ENCODE measurements around the gene OR1I1.

OR1I1 gene

DNA sequence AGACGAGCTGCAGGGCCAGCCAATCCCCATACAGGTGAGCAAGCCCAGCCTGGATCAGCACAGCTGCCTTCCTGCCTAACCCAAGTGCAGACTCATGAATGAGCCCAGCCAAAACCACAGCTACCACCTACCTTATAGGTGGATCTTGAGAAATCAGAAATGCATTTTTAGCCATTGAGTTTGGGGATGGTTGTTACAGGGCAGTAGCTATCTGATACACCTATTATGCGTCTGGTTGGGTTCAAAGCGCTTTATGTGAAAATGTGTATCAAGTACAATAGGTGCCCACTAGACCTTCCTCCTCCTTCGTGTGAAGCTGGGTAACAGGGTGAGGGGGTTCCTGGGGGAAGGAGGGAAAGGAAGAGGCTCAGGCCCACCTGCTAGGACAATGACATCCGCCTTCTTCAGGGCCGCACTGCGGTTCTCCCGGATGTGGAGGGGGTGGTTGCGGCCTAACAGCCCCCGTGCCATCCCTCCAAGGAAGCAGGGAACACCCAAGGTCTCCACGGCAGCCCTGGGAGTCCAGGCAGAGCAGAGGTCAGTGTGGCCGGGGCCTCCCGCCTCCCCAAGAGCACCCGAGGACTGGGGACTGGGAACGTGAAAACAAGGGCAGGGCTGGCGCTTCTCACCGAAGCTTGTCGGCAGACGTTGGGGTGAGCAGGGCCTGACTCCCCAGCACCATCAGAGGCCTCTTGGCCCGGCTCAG is 36.9 kb downstream of the OR1I1 start:
- no peak for DNase-seq (ENCODE audit: low spot score)

DNA sequence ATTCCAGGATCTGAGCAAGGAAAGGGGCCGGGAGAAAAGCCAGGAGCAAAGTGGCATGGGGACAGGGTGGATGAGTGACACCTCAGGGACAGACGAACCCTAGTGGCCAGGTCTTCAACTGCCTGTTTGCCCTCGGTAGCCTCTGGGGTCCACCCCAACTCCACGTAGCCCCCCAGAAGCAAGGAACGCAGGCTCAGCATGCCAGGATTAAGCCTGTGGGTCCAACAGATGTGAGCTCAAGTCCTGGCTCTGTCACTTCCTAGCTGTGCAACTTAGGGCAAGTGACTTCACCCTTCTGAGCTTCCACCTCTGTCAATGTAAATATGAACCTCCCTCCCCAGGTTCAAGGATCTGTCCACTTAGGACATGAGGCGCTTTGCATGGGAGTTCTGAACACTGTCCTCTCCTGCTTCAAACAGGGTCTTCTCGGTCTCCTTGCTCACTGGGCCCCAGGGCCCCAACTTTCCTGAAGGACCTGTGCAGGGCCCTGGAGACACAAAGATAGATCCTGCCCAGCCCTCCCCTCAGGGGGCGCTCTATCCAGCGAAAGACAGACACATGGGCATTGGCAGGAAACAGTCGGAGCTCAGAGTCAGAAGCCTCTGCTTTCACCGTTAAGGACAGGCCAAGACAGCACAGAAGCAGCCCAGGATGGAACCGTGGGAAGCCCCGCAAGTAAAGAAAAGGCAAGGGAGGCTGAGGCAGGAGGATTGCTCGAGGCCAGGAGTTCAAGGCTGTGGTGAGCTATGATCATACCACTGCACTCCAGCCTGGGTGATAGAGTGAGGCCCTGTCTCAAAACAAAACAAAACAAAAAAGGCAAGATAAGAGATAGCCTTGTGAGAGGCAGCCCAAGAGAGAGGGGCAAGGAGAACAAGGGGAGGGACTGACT is 38.4 kb downstream of the OR1I1 start:
- DNase-seq (ENCODE audit: low spot score) = no peak

DNA sequence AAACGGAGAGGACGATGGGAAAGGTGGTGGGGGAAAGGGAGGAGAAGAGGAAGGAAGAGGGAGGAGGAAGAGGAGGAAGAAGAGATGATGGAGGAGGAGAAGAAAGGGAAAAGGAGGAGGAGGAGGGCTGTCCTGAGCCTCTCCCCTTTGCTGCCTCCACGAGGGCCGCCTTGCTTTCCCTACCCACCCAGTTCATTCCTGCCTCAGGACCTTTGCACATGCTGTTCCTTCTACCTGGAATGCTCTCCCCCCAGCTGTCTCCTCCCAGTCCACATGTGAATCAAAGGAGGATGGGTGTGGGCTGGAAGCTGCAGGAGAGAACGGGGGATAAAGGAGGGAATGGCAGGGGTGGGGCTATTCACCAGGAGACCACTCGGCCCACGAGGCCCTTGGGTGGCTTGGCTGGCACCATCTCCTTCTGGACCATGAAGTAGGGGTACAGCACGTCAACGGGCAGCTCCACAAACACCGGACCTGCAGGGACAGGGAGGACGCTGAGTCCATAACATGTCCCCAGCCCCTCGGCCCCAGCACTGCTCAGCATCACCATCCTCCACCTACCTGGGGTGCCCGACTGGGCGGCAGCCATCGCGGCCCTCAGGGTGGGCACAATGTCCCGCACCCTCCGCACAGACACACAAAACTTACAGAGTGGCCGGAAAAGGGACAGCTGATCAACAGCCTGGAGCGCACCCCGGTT is 40.5 kb downstream of the OR1I1 start:
- no peak for DNase-seq (ENCODE audit: low spot score)

DNA sequence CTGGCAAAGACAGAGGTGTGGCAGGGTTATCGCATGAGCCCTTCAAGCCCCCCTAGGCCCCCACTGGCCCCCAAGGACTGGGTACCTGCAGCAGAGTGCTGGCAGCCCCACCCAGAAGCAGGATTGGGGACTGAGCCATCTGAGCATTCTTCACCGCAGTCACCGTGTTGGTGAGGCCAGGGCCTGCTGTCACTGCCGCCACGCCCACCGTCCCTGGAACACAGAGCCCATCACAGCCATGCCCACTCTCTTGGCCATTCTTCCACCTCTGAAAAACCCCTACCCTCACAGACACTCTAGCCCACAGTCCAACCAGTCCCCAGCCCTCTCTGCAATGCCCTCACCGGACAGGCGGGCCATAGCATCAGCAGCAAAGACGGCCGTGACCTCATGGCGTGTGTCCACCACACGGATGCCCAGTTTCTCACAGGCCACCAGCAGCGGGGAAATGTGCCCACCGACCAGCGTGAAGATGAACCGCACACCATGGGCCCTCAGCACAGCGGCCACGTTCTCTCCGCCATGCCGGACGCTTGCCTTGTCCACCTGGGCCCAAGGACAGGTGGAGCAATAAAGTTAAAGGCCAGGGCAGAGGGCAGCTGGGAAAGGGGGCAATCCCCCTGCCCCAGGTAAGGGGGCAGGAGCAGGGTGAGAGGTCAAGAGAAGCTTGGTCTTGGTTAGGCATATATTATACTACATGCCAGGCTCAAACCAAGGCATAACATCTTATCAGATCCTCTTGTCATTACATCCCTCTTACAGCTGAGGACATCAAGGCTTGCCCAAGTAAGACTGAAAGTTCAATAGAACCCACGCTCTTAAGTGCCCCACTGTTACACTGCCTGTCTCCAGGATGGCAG is 41.2 kb downstream of the OR1I1 start:
- DNase-seq (ENCODE audit: low spot score) = no peak

DNA sequence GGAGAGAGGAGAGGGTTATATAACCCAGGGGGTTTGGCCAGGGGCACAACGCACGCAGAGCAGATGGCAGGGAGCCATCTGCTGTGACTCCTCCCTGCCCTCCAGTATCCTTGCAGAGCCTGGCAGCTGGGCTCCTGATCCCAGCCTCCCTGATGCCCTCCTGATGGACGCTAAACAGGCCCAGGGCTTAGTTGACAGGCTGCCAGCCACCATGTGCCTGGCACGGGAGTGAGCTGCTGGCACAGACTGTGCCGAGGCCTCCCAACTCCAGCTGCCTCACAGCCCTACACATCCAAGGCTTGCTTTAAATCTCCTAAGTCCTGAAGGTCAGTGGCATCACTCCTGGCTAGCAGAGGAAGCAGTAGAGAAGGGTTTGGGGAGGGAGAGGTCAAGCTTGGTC is 41.9 kb downstream of the OR1I1 start:
- no peak for DNase-seq (ENCODE audit: low spot score)

DNA sequence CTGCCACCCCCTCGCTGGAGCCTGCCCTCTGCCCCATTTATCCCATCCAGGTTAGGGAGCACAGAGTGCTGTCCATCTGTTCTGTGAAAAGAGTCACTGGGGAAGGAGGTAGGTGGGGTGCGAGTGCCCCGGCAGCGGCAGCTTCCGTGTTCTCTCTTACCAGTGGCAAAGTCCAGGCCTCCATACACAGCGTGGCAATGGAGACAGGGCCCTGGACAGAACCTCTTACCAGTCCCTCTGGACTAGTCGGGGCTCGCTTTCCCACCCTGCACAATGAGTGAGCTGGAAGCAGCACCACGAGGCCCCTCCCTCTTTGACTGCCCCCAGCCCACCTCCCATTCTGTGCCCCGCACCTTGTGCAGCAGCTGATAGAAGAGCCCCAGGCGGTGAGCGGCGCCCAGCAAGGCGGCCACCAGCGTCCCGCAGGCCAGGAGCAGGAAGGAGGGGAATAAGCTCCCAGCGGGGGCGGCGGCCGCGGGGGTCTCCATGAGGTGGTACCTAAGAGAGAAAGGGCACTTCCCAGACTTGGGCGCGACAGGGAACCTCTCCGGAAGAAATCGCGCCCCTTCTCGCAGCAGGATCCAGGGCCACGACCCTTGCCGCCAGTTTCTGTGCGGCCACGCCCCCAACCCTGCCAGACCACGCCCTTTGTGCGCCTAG is 42.7 kb downstream of the OR1I1 start:
- DNase-seq (ENCODE audit: low spot score) = no peak

DNA sequence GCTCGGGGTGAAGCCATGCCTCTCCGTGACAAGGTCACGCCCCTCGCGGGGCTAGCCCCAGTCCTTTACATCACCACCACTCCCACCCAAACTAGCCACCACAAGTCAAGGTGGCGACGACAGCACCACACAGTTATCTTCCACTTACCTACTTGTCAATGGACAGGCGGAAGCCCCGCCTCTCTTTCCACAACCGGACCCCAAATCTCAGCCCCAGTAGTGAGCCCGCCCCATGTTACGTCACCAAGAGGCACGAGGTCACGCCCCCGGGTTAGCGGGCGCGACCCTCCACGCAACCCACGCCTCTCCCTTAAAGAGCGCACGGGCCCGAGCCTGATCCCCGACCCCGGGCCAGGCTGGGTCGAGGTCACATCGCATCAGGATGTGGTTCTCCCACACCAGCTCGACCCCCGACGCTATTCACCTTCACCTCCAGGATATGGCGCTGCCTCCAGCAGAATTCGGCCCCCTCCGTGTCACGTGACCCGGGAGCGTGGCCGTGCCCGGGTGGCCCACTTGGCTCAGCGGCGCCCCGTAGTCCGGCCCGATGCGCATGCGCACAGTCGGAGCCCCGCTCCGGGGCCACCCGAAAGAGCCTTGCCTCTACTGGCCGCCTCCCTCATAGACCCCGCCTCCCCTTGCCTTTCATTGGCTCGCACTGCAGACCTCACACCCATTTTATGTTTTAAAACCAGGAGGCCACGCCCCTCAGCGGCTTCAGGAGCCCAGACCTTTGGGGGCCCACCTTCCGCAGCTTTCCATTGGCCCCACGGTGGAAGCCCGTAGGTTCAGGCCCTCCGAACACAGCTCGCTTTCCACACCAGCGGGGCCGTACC is 43.4 kb downstream of the OR1I1 start:
- peak; percentile 98 for DNase-seq (ENCODE audit: low spot score)

DNA sequence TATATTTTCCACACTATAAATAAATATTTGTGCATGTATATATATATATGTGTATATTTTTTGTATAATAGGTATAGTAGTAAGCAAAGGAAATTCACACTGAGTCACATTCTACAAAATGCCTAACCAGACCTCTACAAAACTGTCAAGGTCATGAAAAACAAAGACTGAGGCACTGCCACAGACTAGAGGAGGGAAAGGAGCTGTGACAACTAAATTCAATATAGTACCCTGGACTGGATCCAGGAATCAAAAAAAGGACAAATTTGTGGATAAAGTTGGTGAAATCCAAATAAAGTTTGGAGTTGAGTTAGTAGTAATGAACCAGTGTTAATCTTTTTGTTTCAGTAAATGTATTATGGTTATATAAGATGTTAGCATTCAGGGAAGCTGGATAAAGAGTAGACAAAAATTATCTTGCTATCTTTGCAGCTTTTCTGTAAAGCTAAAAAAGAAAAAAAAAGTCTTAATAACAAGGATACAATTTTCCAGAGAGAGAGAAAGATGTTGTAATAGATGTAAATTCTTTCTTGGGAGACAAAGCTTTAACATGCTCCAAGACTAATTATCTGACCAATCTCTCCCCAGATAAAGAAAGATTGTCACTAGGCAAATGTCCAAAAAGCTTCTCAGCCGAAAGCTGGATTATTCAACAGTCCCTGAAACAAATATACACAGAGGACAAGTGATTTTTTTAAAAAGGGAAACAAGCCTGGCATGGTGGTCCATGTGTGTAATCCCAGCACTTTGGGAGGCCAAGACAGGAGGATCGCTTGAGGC is 44.3 kb downstream of the OR1I1 start:
- no peak for DNase-seq (ENCODE audit: low spot score)

DNA sequence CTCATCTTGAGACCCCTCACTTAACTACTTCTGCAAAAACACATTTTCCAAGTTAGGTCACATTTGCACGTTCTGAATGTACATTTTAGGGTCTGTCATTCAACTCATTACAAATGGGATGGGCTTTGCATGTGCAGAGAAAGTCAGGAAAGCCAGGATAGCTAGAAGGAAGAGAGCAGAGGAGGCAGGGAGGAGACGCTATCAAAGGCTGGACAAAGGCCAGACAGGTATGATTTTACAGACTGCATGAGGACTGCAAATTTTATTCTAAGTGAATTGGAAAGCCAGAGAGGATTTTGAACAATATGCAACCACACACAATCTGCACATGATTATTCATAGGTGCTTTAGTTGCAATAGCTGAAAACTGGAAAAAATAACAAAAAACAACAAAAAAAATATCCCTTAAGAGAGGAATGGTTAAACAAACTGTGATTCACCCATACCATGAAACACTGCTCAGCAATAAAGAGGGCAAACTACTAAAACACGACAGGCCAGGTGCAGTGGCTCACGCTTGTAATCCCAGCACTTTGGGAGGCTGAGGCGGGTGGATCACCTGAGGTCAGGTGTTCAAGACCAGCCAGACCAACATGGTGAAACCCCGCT is 46.3 kb downstream of the OR1I1 start:
- DNase-seq (ENCODE audit: low spot score) = no peak

DNA sequence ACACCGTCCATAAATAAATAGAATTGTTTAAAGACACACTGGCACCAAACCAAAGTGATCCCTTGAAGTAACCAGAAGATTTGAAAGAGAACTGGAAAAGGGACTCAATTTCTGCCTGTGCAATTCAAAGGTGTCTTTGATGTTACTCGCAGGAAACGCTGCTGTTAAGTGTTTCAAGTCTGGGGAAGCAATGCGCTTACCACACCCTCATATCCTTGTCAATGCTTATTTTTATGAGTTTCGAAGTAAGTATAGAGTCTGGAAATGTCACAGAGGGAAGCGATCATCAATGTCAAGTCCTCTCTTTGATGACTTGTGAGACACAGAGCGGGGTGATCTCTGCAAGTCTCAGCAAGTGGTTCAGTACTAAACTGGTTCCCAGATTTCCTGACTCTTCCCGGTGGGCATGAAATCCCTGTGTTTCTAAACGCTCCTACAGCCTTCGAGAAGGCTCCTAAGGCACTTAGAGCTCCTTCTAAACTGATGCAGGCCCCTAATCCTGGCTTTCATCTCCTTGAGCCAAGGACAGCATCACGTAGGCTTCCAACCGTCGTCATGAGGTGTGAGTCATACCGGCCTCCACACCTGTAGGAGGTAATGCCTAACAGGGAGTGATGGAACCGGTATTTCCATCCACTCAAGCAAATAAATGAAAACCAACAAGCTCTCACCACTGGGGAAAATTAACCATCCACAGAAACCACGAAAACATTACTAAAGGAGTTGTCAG is 48.0 kb downstream of the OR1I1 start:
- DNase-seq (ENCODE audit: low spot score) = no peak

DNA sequence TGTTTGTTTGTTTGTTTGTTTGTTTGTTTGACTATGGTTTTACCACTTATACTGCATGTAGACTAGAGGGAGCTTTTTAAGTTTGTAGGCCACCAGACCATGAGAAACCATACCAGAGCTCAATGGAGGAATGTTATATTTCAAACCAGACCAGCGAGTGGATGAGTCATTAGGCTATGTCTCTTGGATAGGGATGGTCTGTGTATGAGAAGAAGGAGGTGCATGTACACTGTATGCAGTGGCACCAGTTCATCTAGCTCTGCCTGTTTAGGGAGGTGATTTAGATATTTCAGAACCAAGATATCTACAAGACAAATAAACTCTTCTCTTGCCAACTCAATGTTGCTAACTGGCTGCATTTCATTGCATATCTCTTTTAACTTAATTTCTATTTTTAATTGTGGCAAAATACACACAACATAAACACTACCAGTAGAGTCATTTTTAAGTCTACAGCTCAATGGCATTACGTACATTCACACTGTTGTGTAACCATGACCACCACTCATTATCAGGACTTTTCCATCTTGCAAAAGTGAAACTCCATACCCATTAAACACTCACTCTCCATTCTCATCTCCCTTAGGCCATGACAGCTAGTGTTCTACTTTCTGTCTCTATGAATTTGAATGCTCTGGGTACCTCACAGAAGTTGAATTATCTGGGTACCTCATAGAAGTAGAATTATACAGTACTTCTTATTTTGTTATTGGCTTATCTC is 54.4 kb downstream of the OR1I1 start:
- no peak for DNase-seq (ENCODE audit: low spot score)

DNA sequence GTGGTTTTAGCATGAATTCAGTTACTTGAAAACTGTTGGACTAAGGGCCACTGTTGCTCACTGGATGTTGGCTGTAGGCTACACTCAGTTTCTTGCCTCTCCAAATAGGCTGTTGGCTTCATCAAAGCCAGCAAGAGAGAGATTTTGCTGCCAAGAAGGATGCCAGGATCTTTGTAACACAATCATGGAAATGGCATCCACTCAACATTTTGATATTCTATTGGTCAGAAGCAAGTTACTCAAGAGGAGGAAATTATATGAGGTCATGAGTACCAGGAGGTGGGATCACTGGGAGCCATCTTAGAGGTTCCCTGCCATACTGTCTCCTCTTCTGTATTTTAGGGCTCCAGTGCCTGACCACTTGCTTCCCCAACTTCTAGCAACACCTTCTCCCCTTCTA is 55.8 kb downstream of the OR1I1 start:
- no peak for DNase-seq (ENCODE audit: low spot score)

DNA sequence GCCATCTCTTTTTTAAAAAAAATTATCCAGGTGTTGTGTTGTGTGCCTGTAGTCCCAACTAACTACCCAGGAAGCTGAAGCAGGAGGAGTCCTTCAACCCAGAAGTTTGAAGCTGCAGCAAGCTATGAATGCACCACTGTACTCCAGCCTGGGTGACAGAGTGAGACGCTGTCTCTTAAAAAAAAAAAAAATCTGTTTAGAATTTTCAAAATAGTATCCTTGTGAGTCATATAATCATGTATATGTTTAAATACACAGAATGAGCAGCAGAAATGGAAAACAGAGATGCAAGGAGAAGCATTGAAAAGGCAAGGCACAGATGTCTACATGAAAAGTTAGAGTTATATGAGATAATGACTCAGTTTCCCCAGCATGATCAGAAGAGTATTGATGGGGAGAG is 56.4 kb downstream of the OR1I1 start:
- DNase-seq (ENCODE audit: low spot score) = no peak

DNA sequence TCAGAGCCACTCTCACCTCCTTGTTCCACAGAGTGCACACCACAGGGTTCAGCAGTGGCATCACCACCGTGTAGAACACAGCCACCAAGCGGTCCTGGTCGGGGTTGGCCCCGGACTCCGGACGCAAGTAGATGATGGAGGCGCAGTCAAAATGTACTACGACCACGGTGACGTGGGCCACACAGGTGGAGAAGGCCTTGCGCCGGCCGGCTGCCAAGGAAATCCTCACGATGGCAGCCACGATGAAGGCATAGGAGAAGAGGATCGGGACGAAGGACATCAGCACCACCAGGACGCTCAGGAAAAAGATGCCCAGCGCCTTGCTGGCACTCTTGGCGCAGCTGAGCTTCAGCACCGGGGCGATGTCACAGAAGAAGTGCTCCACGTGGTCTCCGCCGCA is 59.1 kb downstream of the OR1I1 start:
- DNase-seq (ENCODE audit: low spot score) = no peak

DNA sequence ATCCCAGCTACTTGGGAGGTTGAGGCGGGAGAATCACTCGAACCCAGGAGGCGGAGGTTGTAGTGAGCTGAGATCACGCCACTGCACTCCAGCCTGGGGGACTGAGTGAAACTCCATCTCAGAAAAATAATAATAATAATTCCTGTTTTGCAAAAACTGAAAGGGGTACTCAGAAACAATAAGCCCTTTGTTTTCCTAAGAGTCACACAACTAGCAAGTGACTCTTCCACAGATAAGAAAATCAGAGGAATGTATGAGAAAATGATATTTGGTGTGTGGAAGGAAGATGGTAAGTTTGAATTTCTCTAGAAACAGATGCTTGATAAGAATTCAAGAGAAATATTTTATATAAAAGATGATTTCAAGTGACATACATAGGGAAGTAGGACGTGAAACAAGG is 60.3 kb downstream of the OR1I1 start:
- DNase-seq (ENCODE audit: low spot score) = no peak

All from HuH-7 (cell line).